GM23248 (cell line): ENCODE measurements around the gene RNF19B. TPM values are rescaled to one million over a fixed set of nuclear protein-coding genes. Genes with fewer than 3 reads are reported as not detected.

Experiments used
- DNase-seq: peaks from one replicate; pipeline ENCODE4 v3.0.0-alpha.2; 2015
- H2AFZ ChIP-seq: fragments of 200-600 bp; sonication (generic); 2 replicates; pipeline ENCODE4 v1.6.1; 2016; ENCODE audit warnings: antibody characterized with exemption
- H3F3A ChIP-seq: fragments of 200-600 bp; sonication (generic); 2 replicates; pipeline ENCODE4 v1.6.1; 2016; ENCODE audit warnings: mild to moderate bottlenecking, antibody characterized with exemption, mixed run types; ENCODE audit not compliant: insufficient read depth
- H3K27ac ChIP-seq: fragments of 200-600 bp; sonication (generic); 2 replicates; pipeline ENCODE4 v1.5.1; 2016; ENCODE audit warnings: mild to moderate bottlenecking
- H3K27me3 ChIP-seq: fragments of 200-600 bp; sonication (generic); replicated peaks from 2 replicates; pipeline ENCODE4 v1.6.1; 2016; ENCODE audit warnings: mild to moderate bottlenecking; ENCODE audit not compliant: insufficient read depth
- H3K36me3 ChIP-seq: fragments of 200-600 bp; sonication (generic); 2 replicates; pipeline ENCODE4 v1.6.1; 2016; ENCODE audit warnings: low read depth, mild to moderate bottlenecking
- H3K4me1 ChIP-seq: fragments of 200-600 bp; sonication (generic); 2 replicates; pipeline ENCODE4 v1.6.1; 2016; ENCODE audit warnings: mild to moderate bottlenecking; ENCODE audit not compliant: insufficient read depth
- H3K4me2 ChIP-seq: fragments of 200-600 bp; sonication (generic); one replicate; pipeline ENCODE4 v1.6.1; 2016; ENCODE audit warnings: mild to moderate bottlenecking; ENCODE audit not compliant: unreplicated experiment
- H3K4me3 ChIP-seq: fragments of 200-600 bp; sonication (generic); 2 replicates; pipeline ENCODE4 v1.5.1; 2016; ENCODE audit warnings: mild to moderate bottlenecking
- H3K79me2 ChIP-seq: fragments of 200-600 bp; sonication (generic); 2 replicates; pipeline ENCODE4 v1.6.1; 2016; ENCODE audit warnings: mild to moderate bottlenecking; ENCODE audit not compliant: insufficient read depth
- H3K9ac ChIP-seq: fragments of 200-600 bp; sonication (generic); 2 replicates; pipeline ENCODE4 v1.6.1; 2016; ENCODE audit warnings: mild to moderate bottlenecking
- H3K9me2 ChIP-seq: fragments of 200-600 bp; sonication (generic); 2 replicates; pipeline ENCODE4 v1.6.1; 2016; ENCODE audit warnings: mixed run types, mild to moderate bottlenecking, moderate library complexity; ENCODE audit not compliant: insufficient read depth
- H3K9me3 ChIP-seq: fragments of 200-600 bp; sonication (generic); one replicate; pipeline ENCODE4 v1.6.1; 2017; ENCODE audit warnings: low read depth
- H4K20me1 ChIP-seq: fragments of 200-600 bp; sonication (generic); 2 replicates; pipeline ENCODE4 v1.6.0; 2016; ENCODE audit not compliant: insufficient read depth
- EZH2 ChIP-seq: fragments of 200-600 bp; sonication (generic); IDR thresholded peaks from 2 replicates; pipeline ENCODE4 v1.6.1; 2018; ENCODE audit warnings: antibody characterized with exemption, mild to moderate bottlenecking; ENCODE audit not compliant: insufficient read depth, poor library complexity, severe bottlenecking
- EZH2phosphoT487 ChIP-seq: fragments of 200-600 bp; sonication (generic); IDR thresholded peaks from 2 replicates; pipeline ENCODE4 v1.6.1; 2018; ENCODE audit warnings: antibody characterized with exemption, moderate library complexity, mild to moderate bottlenecking, low read depth; ENCODE audit not compliant: insufficient read depth
- WGBS, 2 experiments: methylation state at CpG; one replicate each; pipeline ENCODE4 v1.1.6; 2015 to 2017; ENCODE audit warnings: low lambda C conversion rate in 2 of 2, low coverage in 1 of 2; ENCODE audit errors: missing lambda C conversion rate in 2 of 2; 5-methylcytosine and 5-hydroxymethylcytosine counted together
- in situ Hi-C: fragments of 300-500 bp; cut with MboI; formaldehyde crosslinking; loops from 2 replicates; pipeline ENCODE4 v1.15.0; 2020
- polyA plus RNA-seq: library from polyadenylated mRNA; unstranded; fragments of >200 nt; fragmentation: Nextera tagmentation; extraction: Ambion mirVana; gene quantifications from 2 replicates; pipeline ENCODE4 v1.2.1, GENCODE V29; 2016
- total RNA-seq: library from RNA; depleted of rRNA; stranded (reverse); fragments of >200 nt; shearing (Covaris generic); gene quantifications from 2 replicates; pipeline ENCODE4 v1.2.3, GENCODE V29; 2014

The RNF19B gene
- total and polyA plus RNA-seq, 2 experiments from 2014 or later = 1.5 to 11.1 TPM

GRCh38 chr1:32957017-32957416 is 7.6 kb downstream of the RNF19B start:
- Histone ChIP-seq H3K9ac (no peak overlapping the region), H3K4me2 (no peak overlapping the region), H4K20me1 (0 out of 2 replicates have a peak, but pooled peaks cover 3% of the 10 kb centered on the region), H2AFZ (no peak overlapping the region), H3K36me3 (no peaks in the 10 kb centered on the region), H3K9me3 (no peaks in the 10 kb centered on the region), H3K79me2 (peaks cover 88% of the 10 kb centered on the region), H3K4me1 (peaks cover 13% of the 10 kb centered on the region), H3K4me3 (no peak overlapping the region), H3K9me2 (no peaks in the 10 kb centered on the region), H3K27me3 (no peaks in the 10 kb centered on the region), H3F3A (peaks cover 15% of the 10 kb centered on the region; the same call in 1 of the 2 replicates), H3K27ac (no peak overlapping the region)
- in situ Hi-C loops = no loop called here
- WGBS, 2 experiments = 83 to 86% methylated on average over 3 of the region's 3 CpGs
- TF ChIP-seq EZH2 = no peak
- no peak for TF ChIP-seq EZH2phosphoT487
- DNase-seq = no peak

- WGBS, 2 experiments = 49% methylated on average over 6 of the region's 6 CpGs
- no peaks in the 10 kb centered on the region for H3K36me3 ChIP-seq
- H3K27me3 ChIP-seq = no peaks in the 10 kb centered on the region
- H4K20me1 ChIP-seq = 0 out of 2 replicates have a peak, but pooled peaks cover 3% of the 10 kb centered on the region
- no peak overlapping the region for H3K4me3 ChIP-seq
- in situ Hi-C loops = no loop called here
- no peak overlapping the region for H2AFZ ChIP-seq
- H3K9me3 ChIP-seq = no peaks in the 10 kb centered on the region
- H3F3A ChIP-seq = peaks cover 15% of the 10 kb centered on the region; the same call in 1 of the 2 replicates
- DNase-seq = peak; percentile 48
- H3K4me1 ChIP-seq = peaks cover 13% of the 10 kb centered on the region
- H3K79me2 ChIP-seq = peaks cover 87% of the 10 kb centered on the region
- H3K9me2 ChIP-seq = no peaks in the 10 kb centered on the region
- no peak overlapping the region for H3K4me2 ChIP-seq
- no peak for TF ChIP-seq EZH2
- TF ChIP-seq EZH2phosphoT487 = no peak
- H3K9ac ChIP-seq = no peak overlapping the region
- peak overlapping the region; percentile 43 for H3K27ac ChIP-seq
These were observed 10.4 kb downstream of the RNF19B start for GRCh38 chr1:32954168-32954567.

- Histone ChIP-seq H4K20me1 (0 out of 2 replicates have a peak, but pooled peaks cover 3% of the 10 kb centered on the region), H3K4me1 (peaks cover 19% of the 10 kb centered on the region), H3K9me2 (no peaks in the 10 kb centered on the region), H2AFZ (no peak overlapping the region), H3K9me3 (no peaks in the 10 kb centered on the region), H3K27ac (peak overlapping the region; percentile 43), H3K4me3 (no peak overlapping the region), H3F3A (peaks cover 15% of the 10 kb centered on the region; the same call in 1 of the 2 replicates), H3K9ac (no peak overlapping the region), H3K27me3 (no peaks in the 10 kb centered on the region), H3K79me2 (peaks cover 84% of the 10 kb centered on the region), H3K36me3 (no peaks in the 10 kb centered on the region), H3K4me2 (peak overlapping the region; percentile 5)
- in situ Hi-C loops = no loop called here
- WGBS, 2 experiments = 0% methylated on average over 1 of the region's 1 CpG
- TF ChIP-seq EZH2 (no peak), EZH2phosphoT487 (no peak)
- peak; percentile 77 for DNase-seq
These were observed 11.1 kb downstream of the RNF19B start for GRCh38 chr1:32953495-32953894.

- 0 out of 2 replicates have a peak, but pooled peaks cover 3% of the 10 kb centered on the region for H4K20me1 ChIP-seq
These were observed 15.1 kb downstream of the RNF19B start for GRCh38 chr1:32949519-32949918.

More at GRCh38 chr1:32949519-32949918, 15.1 kb downstream of the RNF19B start:
- Histone ChIP-seq H3K27me3 (no peaks in the 10 kb centered on the region), H3K4me3 (no peak overlapping the region), H2AFZ (no peak overlapping the region), H3K27ac (no peak overlapping the region), H3K9me2 (no peaks in the 10 kb centered on the region), H3K4me2 (no peak overlapping the region), H3K9ac (no peak overlapping the region), H3K36me3 (peaks cover 17% of the 10 kb centered on the region), H3K9me3 (no peaks in the 10 kb centered on the region), H3K4me1 (peaks cover 23% of the 10 kb centered on the region), H3K79me2 (peaks cover 54% of the 10 kb centered on the region), H3F3A (0 out of 2 replicates have a peak, but pooled peaks cover 10% of the 10 kb centered on the region)
- in situ Hi-C loops = no loop called here
- TF ChIP-seq EZH2phosphoT487 (no peak), EZH2 (no peak)
- 63 to 77% methylated on average over 5 of the region's 5 CpGs for WGBS, 2 experiments
- no peak for DNase-seq
